ENCODE data around the gene RAB11FIP3.
"Not testable (repeated sequence)": the region's sequence is repeated elsewhere in the genome, so short reads cannot be mapped to it uniquely, and the experiment has no call there.

The RAB11FIP3 gene

DNA sequence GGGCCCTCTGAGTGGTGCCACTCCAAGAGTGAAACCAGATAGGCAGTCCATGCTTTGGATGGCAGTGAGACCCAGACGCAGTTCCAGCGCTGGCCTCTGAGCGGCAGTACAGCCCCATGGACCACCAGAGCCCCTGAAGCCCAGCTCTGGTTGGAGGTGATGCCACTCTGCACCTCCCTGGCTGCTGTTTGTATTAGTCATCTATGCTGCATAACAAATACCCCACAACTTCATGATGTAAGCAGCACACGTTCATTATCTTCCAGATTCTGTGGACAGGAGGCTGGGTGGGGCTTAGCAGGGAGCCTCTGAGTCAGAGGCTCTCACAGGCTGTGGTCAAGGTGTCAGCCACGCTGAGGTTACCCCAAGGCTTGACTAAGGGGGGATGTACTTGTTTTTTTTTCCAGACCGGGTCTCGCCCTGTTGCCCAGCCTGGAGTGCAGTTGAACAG is 33.5 kb upstream of the RAB11FIP3 start:
- DNase-seq (ENCODE audit: low read depth), result peak; percentile 92

- no peak for DNase-seq (ENCODE audit: low read depth)
Observed at GRCh38 chr16:392450-393030, 32.9 kb upstream of the RAB11FIP3 start.

DNA sequence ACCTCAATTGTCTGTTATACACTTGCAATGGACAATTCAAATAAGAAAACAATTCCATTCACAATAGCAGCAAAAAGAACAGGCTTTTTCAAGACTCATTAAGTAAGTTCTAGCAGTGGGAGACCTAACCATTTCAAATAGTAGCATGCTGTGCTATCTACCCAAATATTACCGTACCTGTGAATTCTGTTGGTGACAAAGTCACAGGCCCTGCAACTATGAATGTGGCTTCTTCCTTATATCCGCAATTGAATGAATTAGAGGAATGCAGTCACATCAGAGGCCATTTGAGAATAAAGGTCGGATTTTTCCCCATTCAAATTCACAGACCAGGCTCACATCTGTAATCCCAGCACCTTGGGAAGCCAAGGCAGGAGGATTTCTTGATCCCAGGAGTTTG is 29.2 kb upstream of the RAB11FIP3 start:
- DNase-seq (ENCODE audit: low read depth), result no peak

- peak; percentile 36 for DNase-seq (ENCODE audit: low read depth)
Observed at GRCh38 chr16:396605-397004, 28.8 kb upstream of the RAB11FIP3 start.

GRCh38 chr16:397135-397661 is 28.3 kb upstream of the RAB11FIP3 start, which contains the start of gene NME4:
NME4 (plus strand) TSS chr16:397199; CDS start chr16:397223, 24 bp downstream.
- DNase-seq (ENCODE audit: low read depth), result no peak

DNA sequence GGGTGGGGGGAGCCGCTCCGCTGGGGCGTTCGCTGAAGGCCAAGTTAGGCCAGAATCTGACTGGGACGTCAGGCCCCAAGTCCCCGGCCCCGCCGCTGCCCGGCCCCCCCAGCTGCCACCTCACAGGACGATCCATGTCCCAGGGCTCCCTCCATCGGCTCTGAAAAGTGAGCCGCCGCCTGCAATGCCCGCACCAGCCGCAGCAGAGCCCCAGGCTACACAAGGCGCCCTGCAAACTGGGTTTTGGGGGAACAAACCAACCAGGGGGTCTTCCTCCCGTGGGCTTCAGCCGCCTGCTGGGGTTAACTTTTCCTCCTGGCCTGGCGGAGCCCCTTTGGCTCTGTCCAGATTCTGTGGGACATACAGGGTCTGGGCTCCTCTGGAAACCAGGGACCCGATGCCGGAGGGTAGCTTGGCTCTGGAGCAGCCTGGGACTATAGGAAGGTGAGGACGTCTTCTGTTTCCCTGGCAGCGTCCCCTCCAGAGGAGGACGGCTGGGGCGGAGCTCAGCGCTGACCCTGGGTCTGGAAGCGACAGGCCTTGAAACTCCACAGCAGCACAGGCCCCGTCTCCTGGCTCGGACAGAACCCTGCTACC is 27.6 kb upstream of the RAB11FIP3 start:
- DNase-seq (ENCODE audit: low read depth), result peak; percentile 50

DNA sequence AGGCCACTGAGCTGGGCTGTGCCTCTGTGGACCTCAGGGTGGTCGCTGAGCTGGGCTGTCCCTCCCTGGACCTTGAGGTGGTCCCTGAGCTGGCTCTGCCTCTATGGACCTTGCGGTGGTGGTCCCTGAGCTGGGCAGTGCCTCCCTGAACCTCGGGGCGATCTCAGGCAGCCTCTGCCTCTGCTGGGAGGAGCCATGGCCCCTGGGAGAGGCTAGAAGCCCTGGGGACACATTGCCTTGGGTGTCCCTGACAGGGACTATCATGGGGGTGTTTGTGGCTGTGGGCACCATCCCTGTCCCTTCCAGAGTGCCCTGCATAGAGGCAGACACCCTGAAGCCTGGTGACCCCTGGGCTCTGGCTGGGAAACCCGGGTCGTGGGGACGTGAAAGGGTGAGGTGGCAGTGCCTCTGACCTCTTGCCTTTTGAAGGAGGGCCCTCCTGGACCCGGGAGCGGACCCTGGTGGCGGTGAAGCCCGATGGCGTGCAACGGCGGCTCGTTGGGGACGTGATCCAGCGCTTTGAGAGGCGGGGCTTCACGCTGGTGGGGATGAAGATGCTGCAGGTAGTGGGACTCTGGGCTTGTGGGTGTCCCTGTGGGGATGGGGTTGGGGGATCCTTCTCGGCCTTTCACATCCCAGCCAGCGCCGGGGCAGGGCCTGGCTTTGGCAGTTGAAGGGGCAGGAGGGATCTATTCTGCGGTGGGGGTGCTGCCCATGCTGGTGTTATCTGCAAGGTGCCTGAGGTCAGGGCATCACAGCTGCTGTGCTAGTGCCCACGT is 26.7 kb upstream of the RAB11FIP3 start:
- DNase-seq (ENCODE audit: low read depth), result no peak

GRCh38 chr16:399340-400019 is 26.0 kb upstream of the RAB11FIP3 start:
- no peak for DNase-seq (ENCODE audit: low read depth)

DNA sequence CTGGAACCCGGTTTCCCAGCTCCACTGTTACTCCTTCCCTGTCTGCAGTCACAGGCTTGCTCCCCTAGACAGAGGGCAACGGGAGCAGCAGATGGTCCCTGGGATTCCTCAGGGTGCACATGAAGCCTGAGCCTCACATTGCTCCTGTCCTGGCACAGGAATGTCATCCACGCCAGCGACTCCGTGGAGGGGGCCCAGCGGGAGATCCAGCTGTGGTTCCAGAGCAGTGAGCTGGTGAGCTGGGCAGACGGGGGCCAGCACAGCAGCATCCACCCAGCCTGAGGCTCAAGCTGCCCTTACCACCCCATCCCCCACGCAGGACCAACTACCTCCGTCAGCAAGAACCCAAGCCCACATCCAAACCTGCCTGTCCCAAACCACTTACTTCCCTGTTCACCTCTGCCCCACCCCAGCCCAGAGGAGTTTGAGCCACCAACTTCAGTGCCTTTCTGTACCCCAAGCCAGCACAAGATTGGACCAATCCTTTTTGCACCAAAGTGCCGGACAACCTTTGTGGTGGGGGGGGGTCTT is 25.3 kb upstream of the RAB11FIP3 start:
- no peak for DNase-seq (ENCODE audit: low read depth)

DNA sequence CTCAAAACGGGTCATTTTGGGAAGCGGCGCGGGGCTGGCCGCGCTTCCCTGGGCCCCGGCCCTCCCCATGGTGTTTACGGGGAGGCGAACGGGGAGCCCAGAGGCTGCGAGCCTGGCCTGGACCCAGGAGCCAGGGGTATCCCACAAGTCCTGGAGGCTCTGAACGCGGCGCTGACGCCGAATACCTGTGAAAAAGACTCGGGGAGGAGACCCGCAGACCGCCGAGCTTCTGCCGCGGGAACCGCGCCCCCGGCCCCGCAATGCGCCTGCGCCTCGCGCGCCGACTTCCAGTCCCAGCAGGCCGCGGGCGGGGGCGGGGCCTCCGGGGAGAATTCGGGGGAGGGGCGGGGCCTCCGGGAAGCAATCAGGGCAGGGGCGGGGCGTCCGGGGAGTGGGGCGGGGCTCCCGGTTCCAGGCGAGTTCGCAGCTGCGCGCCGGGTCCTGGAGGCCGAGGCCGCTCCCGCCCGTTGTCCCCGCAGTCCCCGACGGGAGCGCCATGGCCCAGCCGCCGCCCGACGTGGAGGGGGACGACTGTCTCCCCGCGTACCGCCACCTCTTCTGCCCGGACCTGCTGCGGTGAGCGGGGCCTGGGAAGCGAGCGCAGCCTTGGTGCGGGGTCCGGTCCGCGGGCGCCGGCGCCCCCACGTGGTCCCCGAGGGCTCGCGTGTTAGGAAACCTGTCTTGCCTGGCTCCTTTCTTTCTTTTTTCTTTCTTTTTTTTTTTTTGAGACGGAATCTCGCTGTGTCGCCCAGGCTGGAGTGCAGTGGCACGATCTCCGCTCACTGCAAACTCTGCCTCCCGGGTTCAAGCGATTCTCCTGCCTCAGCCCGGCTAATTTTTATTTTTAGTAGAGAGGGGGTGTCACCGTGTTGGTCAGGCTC is 23.7 kb upstream of the RAB11FIP3 start, which contains the start of gene DECR2:
Gene DECR2, plus strand, starts transcription at position 418 of the 881 bp plus-strand sequence. Its CDS starts 79 bp downstream, at position 497.
- DNase-seq (ENCODE audit: low read depth), result peak; percentile 78

- DNase-seq (ENCODE audit: low read depth), result no peak
Observed at GRCh38 chr16:404971-405486, 20.4 kb upstream of the RAB11FIP3 start.

DNA sequence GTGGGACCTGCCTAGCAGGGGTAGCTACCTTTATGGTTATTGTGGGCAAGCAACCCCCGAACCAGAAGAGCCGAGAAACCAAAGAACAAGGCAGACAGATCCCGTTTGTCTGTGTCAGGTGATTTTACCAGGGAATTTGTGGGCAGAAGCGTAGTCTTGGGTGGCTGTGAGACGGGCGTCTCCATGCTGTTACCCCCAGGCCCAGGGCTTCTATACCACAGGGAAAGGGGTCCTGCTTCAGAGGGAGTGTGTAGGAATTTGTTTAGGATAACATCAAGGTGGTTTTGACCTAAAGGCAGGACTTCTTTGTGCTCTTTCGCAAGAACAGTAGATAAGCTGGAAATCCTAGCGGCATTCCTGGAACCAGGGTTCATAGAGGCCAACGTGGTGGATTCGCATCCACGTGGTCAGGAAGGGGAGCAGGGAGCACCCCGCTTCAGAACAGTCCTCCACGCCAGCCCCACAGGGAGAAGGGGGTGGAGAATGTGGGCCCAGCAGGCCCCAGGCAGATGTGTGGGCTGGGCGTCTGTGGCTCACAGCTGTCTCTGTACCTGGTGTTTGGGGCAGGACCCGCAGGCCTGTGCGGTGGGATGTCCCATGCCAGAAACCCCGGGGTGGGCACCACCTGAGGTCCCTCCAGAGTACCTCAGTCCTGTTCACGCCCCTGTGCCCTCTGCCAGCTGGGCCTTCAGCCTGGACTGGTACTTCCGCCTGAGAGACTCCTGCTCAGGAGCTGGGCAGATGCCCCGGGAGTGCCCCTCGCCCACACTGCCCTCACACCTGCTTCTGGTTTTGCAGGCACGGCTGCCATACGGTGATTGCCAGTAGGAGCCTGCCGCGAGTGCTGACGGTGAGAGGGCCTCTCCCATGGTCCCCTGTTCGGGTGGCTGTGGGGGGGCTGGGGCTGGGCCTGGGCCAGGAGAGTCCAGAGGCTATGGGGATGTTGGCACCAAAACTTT is 19.6 kb upstream of the RAB11FIP3 start:
- peak; percentile 81 for DNase-seq (ENCODE audit: low read depth)

DNA sequence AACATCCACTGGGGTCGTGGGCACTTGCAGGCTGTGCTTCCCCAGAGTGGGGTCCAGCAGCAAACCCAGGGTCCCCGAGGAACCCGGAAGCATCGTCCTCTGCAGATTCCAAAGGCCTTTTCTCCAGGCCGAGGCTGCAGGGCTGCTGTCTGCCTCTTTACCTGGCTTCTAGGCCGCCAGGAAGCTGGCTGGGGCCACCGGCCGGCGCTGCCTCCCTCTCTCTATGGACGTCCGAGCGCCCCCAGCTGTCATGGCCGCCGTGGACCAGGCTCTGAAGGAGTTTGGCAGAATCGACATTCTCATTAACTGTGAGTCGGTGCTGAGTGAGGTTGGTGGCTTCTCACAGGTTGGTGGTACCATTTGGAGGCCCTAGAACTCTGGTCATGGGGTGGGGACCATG is 18.2 kb upstream of the RAB11FIP3 start:
- DNase-seq (ENCODE audit: low read depth), result no peak

- no peak for DNase-seq (ENCODE audit: low read depth)
Observed at GRCh38 chr16:410516-411178, 14.8 kb upstream of the RAB11FIP3 start.

DNA sequence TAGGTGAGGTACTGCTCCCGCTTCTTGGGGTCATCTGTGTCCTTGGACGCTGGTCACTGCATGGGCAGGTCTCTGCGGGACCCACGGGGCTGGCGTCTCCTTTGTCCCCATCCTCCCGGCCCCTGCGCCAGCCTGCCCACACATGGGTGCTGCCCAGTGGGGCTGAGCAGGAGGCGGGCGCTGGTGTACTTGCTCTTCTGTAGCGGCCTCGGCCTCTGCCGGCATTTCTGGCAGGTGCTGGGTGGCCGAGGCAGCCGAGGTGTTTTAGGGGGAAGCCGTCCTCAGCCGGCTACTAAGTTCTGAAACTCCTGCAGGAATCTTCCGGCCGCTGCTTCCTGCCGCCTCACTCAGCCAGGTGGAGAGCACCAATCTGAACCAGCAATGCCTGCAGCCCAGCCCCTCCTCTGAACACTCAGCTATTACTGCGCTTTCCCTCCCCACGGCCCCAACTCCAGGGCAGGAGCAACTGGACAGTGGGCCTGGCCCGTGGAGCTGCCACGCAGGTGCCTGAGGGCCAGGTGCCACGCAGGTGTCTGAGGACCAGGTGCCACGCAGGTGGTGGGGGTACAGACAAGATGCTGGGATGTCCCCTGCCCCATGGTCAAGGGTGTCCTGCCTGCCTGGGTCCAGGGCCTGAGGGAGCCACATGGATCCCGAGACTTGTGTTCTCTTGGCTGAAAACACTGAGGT is 13.7 kb upstream of the RAB11FIP3 start:
- no peak for DNase-seq (ENCODE audit: low read depth)

DNA sequence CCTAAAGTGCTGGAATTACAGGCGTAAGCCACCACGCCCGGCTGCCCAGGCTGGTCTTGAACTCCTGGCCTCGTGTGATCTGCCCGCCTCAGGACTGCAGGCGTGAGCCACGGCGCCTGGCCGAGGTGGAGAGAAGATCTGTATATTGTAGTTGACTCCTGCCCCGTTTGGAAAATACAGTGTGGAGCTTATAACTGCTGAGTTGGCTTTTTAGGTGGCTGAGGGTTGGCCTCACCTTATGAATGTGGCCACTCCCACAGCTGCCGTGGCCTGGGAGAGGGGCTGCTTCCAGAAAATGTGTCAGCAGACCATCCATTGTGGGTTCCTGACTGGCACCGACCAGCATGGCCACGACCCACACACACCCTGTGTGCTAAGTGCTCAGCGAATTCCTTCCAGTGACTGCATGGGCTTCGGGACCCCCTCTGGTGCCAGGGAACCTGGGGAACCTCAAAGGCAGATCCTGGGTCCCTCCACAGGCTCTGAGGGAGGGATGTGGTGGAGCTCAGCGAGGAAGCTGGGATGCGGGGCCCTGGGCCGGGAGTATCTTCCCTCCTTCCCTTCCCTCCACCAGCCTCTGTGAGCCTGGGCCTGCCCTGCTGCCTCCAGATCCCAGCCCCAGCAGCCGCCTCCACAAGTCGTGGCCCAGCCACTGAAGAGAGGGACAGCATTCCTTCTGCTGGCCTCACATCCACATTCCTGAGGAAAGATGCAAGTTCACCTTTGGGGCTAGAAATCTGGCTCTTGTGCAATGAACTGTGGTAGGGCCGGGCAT is 10.9 kb upstream of the RAB11FIP3 start:
- peak; percentile 39 for DNase-seq (ENCODE audit: low read depth)

- DNase-seq (ENCODE audit: low read depth), result not testable (repeated sequence)
Observed at GRCh38 chr16:415170-415498, 10.3 kb upstream of the RAB11FIP3 start.

DNA sequence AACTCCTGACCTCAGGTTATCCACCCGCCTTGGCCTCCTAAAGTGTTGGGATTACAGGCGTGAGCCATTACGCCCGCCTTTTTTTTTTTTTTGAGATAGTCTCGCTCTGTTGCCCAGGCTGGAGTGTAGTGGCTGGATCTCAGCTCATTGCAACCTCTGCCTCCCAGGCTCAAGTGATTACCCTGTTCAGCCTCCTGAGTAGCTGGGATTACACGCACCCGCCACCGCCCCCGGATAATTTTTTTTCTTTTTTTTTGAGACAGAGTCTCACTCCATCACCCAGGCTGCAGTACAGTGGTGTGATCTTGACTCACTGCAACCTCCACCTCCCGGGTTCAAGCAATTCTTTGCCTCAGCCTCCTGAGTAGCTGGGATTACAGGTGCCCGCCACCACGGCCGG is 3.3 kb upstream of the RAB11FIP3 start:
- DNase-seq (ENCODE audit: low read depth), result not testable (repeated sequence)
